Liver (tissue), 3 donors: ENCODE data around the gene KIF5A.

Experiments
- EGR1 ChIP-seq, 2 donors: IDR thresholded peaks; 2 replicates each; pipeline ENCODE4 v1.6.1; 2016 to 2018; ENCODE audit warnings: antibody characterized with exemption in 2 of 2, low read depth in 2 of 2
- GABPA ChIP-seq, 2 donors: IDR thresholded peaks in 1 of 2; conservative IDR thresholded peaks in 1 of 2; 2 replicates each; pipeline ENCODE4 v1.6.1; 2016; ENCODE audit warnings: antibody characterized with exemption in 2 of 2, mild to moderate bottlenecking in 1 of 2, moderate library complexity in 1 of 2
- HNF4G ChIP-seq: IDR thresholded peaks from 2 replicates; pipeline ENCODE4 v1.6.1; 2016; ENCODE audit warnings: antibody characterized with exemption
- JUND ChIP-seq, 2 donors: IDR thresholded peaks; 2 replicates each; pipeline ENCODE4 v1.6.1; 2016; ENCODE audit warnings: antibody characterized with exemption in 2 of 2
- RAD21 ChIP-seq, 2 donors: IDR thresholded peaks; 2 replicates each; pipeline ENCODE4 v1.6.1; 2016; ENCODE audit warnings: antibody characterized with exemption in 2 of 2, mild to moderate bottlenecking in 2 of 2
- RXRA ChIP-seq, 2 donors: IDR thresholded peaks; 2 replicates each; pipeline ENCODE4 v1.6.1; 2017 to 2018; ENCODE audit warnings: antibody characterized with exemption in 2 of 2, mild to moderate bottlenecking in 1 of 2
- SP1 ChIP-seq: IDR thresholded peaks from 2 replicates; pipeline ENCODE4 v1.6.1; 2018; ENCODE audit warnings: antibody characterized with exemption, mild to moderate bottlenecking
- TAF1 ChIP-seq: conservative IDR thresholded peaks from 2 replicates; pipeline ENCODE4 v1.6.1; 2016; ENCODE audit warnings: antibody characterized with exemption, mild to moderate bottlenecking
- YY1 ChIP-seq: IDR thresholded peaks from 2 replicates; pipeline ENCODE4 v1.6.1; 2016; ENCODE audit warnings: antibody characterized with exemption, mild to moderate bottlenecking
- TF ChIP-seq, protein P1 (sequence below): fragments of 150-350 bp; IDR thresholded peaks from 2 replicates; pipeline ENCODE4 v1.5.1; 2017; ENCODE audit warnings: improper control_type of control experiment, low read depth, low read length; ENCODE audit not compliant: missing input control
- TF ChIP-seq, protein P2 (sequence below): IDR thresholded peaks from 2 replicates; pipeline ENCODE4 v1.6.1; 2016; ENCODE audit warnings: antibody characterized with exemption, mild to moderate bottlenecking
- TF ChIP-seq, protein P3 (sequence below): IDR thresholded peaks from 2 replicates; pipeline ENCODE4 v1.6.1; 2016; ENCODE audit warnings: antibody characterized with exemption
- TF ChIP-seq, protein P4 (sequence below): IDR thresholded peaks from 2 replicates; pipeline ENCODE4 v1.6.1; 2016; ENCODE audit warnings: antibody characterized with exemption
- TF ChIP-seq, protein P5 (sequence below): IDR thresholded peaks from 2 replicates; pipeline ENCODE4 v1.6.1; 2016; ENCODE audit warnings: antibody characterized with exemption
- donor health status: healthy.
- donor health status: healthy.

DNA sequence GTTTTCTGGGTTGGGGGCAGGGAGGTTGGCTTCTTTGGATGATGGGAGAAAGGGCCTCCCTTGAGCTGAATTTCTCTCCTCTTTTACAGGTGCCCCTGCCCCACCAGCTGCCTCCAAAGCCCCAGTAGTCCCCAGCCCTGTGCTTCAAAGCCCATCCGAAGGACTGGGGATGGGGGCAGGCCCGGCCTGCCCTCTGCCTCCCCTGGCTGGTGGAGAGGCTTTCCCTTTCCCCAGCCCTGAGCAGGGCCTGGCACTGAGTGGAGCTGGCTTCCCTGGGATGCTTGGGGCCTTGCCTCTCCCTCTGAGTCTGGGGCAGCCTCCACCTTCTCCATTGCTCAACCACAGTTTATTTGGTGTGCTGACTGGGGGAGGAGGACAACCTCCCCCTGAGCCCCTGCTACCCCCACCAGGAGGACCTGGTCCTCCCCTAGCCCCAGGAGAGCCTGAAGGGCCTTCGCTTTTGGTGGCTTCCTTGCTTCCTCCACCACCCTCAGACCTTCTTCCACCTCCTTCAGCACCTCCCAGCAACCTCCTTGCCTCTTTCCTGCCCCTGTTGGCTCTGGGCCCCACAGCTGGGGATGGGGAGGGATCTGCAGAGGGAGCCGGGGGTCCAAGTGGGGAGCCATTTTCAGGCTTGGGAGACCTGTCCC lies 23.2 kb upstream of the KIF5A start:
- TF ChIP-seq JUND (IDR thresholded peaks at IDR 0.05) (no peak), RAD21 (IDR thresholded peaks at IDR 0.05) (no peak), SP1 (no peak), YY1 (no peak), TAF1 (no peak), EGR1 (IDR thresholded peaks at IDR 0.05; ENCODE audit: low read depth in 2 of 2) (no peak), RXRA (IDR thresholded peaks at IDR 0.05) (no peak), HNF4G (no peak), GABPA (IDR thresholded peaks at IDR 0.05 in 1 of 2, conservative IDR thresholded peaks at IDR 0.05 in 1 of 2) (no peak)
- TF ChIP-seq, protein P1, sequence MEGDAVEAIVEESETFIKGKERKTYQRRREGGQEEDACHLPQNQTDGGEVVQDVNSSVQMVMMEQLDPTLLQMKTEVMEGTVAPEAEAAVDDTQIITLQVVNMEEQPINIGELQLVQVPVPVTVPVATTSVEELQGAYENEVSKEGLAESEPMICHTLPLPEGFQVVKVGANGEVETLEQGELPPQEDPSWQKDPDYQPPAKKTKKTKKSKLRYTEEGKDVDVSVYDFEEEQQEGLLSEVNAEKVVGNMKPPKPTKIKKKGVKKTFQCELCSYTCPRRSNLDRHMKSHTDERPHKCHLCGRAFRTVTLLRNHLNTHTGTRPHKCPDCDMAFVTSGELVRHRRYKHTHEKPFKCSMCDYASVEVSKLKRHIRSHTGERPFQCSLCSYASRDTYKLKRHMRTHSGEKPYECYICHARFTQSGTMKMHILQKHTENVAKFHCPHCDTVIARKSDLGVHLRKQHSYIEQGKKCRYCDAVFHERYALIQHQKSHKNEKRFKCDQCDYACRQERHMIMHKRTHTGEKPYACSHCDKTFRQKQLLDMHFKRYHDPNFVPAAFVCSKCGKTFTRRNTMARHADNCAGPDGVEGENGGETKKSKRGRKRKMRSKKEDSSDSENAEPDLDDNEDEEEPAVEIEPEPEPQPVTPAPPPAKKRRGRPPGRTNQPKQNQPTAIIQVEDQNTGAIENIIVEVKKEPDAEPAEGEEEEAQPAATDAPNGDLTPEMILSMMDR, result no peak
- TF ChIP-seq, protein P2, sequence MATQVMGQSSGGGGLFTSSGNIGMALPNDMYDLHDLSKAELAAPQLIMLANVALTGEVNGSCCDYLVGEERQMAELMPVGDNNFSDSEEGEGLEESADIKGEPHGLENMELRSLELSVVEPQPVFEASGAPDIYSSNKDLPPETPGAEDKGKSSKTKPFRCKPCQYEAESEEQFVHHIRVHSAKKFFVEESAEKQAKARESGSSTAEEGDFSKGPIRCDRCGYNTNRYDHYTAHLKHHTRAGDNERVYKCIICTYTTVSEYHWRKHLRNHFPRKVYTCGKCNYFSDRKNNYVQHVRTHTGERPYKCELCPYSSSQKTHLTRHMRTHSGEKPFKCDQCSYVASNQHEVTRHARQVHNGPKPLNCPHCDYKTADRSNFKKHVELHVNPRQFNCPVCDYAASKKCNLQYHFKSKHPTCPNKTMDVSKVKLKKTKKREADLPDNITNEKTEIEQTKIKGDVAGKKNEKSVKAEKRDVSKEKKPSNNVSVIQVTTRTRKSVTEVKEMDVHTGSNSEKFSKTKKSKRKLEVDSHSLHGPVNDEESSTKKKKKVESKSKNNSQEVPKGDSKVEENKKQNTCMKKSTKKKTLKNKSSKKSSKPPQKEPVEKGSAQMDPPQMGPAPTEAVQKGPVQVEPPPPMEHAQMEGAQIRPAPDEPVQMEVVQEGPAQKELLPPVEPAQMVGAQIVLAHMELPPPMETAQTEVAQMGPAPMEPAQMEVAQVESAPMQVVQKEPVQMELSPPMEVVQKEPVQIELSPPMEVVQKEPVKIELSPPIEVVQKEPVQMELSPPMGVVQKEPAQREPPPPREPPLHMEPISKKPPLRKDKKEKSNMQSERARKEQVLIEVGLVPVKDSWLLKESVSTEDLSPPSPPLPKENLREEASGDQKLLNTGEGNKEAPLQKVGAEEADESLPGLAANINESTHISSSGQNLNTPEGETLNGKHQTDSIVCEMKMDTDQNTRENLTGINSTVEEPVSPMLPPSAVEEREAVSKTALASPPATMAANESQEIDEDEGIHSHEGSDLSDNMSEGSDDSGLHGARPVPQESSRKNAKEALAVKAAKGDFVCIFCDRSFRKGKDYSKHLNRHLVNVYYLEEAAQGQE, result no peak
- TF ChIP-seq, protein P3, sequence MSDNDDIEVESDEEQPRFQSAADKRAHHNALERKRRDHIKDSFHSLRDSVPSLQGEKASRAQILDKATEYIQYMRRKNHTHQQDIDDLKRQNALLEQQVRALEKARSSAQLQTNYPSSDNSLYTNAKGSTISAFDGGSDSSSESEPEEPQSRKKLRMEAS, result no peak
- TF ChIP-seq, protein P4, sequence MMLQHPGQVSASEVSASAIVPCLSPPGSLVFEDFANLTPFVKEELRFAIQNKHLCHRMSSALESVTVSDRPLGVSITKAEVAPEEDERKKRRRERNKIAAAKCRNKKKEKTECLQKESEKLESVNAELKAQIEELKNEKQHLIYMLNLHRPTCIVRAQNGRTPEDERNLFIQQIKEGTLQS, result no peak
- TF ChIP-seq, protein P5, sequence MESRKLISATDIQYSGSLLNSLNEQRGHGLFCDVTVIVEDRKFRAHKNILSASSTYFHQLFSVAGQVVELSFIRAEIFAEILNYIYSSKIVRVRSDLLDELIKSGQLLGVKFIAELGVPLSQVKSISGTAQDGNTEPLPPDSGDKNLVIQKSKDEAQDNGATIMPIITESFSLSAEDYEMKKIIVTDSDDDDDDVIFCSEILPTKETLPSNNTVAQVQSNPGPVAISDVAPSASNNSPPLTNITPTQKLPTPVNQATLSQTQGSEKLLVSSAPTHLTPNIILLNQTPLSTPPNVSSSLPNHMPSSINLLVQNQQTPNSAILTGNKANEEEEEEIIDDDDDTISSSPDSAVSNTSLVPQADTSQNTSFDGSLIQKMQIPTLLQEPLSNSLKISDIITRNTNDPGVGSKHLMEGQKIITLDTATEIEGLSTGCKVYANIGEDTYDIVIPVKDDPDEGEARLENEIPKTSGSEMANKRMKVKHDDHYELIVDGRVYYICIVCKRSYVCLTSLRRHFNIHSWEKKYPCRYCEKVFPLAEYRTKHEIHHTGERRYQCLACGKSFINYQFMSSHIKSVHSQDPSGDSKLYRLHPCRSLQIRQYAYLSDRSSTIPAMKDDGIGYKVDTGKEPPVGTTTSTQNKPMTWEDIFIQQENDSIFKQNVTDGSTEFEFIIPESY, result no peak
